Measurements from ENCODE around the gene ZBTB40. TPM values are rescaled to one million over a fixed set of nuclear protein-coding genes. Genes with fewer than 3 reads are reported as not detected.

The ZBTB40 gene
- polyA plus RNA-seq, 2 of the 4 experiments (the other 2 are of a cell fraction) = 6.2 to 7.0 TPM

- TF ChIP-seq ZC3H11A (IDR thresholded peaks at IDR 0.05) (no peak), CTCF (IDR thresholded peaks at IDR 0.05) (no peak), ZNF302 (CRISPR knock-in tag; IDR thresholded peaks at IDR 0.05) (no peak), HEYL (CRISPR knock-in tag; IDR thresholded peaks at IDR 0.05) (no peak), CHD4 (IDR thresholded peaks at IDR 0.05; ENCODE audit: borderline replicate concordance) (no peak), KDM1A (IDR thresholded peaks at IDR 0.05; ENCODE audit: low read depth) (no peak), HDAC2 (IDR thresholded peaks at IDR 0.05) (no peak), CHD2 (IDR thresholded peaks at IDR 0.05; ENCODE audit: low read length, partially characterized antibody) (no peak), HOXB5 (CRISPR knock-in tag; IDR thresholded peaks at IDR 0.05) (no peak), HOXB13 (CRISPR knock-in tag; IDR thresholded peaks at IDR 0.05; ENCODE audit: low read depth) (no peak)
- TF ChIP-seq, protein P1, sequence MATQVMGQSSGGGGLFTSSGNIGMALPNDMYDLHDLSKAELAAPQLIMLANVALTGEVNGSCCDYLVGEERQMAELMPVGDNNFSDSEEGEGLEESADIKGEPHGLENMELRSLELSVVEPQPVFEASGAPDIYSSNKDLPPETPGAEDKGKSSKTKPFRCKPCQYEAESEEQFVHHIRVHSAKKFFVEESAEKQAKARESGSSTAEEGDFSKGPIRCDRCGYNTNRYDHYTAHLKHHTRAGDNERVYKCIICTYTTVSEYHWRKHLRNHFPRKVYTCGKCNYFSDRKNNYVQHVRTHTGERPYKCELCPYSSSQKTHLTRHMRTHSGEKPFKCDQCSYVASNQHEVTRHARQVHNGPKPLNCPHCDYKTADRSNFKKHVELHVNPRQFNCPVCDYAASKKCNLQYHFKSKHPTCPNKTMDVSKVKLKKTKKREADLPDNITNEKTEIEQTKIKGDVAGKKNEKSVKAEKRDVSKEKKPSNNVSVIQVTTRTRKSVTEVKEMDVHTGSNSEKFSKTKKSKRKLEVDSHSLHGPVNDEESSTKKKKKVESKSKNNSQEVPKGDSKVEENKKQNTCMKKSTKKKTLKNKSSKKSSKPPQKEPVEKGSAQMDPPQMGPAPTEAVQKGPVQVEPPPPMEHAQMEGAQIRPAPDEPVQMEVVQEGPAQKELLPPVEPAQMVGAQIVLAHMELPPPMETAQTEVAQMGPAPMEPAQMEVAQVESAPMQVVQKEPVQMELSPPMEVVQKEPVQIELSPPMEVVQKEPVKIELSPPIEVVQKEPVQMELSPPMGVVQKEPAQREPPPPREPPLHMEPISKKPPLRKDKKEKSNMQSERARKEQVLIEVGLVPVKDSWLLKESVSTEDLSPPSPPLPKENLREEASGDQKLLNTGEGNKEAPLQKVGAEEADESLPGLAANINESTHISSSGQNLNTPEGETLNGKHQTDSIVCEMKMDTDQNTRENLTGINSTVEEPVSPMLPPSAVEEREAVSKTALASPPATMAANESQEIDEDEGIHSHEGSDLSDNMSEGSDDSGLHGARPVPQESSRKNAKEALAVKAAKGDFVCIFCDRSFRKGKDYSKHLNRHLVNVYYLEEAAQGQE (IDR thresholded peaks at IDR 0.05) = no peak
- TF ChIP-seq, protein P2, sequence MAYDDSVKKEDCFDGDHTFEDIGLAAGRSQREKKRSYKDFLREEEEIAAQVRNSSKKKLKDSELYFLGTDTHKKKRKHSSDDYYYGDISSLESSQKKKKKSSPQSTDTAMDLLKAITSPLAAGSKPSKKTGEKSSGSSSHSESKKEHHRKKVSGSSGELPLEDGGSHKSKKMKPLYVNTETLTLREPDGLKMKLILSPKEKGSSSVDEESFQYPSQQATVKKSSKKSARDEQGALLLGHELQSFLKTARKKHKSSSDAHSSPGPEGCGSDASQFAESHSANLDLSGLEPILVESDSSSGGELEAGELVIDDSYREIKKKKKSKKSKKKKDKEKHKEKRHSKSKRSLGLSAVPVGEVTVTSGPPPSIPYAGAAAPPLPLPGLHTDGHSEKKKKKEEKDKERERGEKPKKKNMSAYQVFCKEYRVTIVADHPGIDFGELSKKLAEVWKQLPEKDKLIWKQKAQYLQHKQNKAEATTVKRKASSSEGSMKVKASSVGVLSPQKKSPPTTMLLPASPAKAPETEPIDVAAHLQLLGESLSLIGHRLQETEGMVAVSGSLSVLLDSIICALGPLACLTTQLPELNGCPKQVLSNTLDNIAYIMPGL (CRISPR knock-in tag; IDR thresholded peaks at IDR 0.05; ENCODE audit: borderline replicate concordance) = no peak
- ChIA-PET POLR2A (no interaction called here), CTCF (interaction anchor here (1.0 kb wide), 1 partner anchor 39 kb away, joined by 3 read pairs; no protein-coding TSS in a partner anchor)
- WGBS (ENCODE audit: missing lambda C conversion rate) = 74% methylated on average over 26 of the region's 34 CpGs
- no peaks in the 10 kb centered on the region for H3K4me1 ChIP-seq
- FAIRE-seq (no peak), DNase-seq (ENCODE audit: low read depth in 1 of 2, low spot score in 1 of 2) (no peak), ATAC-seq (no peak)
- H3K9me3 ChIP-seq = no peaks in the 10 kb centered on the region
- no peak overlapping the region for H3K27ac ChIP-seq
- H3K4me2 ChIP-seq = no peak overlapping the region
- no peak overlapping the region for H3K4me3 ChIP-seq
Observed at GRCh38 chr1:22570140-22570909, 118.7 kb downstream of the ZBTB40 start.

DNA sequence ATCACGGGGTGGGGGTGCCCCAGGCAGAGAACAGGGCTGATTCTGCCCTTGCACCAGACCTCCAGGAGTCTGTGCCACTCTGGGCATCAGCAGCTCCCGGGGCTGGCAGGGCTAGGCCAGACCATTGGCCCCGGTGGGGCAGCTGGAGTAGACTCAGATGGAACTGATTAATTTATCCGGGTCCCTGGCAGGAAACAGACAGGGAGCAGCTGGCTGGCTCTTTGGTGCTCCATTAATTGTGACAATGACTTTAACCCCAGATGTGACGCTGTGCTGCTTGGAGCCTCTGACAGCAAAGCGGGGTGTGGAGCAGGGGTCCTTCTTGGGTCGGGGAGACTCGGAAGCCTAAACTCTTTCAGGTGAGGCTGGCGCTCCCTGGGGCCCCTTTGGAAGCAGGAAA lies 121.2 kb downstream of the ZBTB40 start:
- FAIRE-seq (no peak), ATAC-seq (no peak), DNase-seq (ENCODE audit: low read depth in 1 of 2, low spot score in 1 of 2) (no peak)
- H3K4me3 ChIP-seq = no peak overlapping the region
- no peaks in the 10 kb centered on the region for H3K4me1 ChIP-seq
- H3K4me2 ChIP-seq = no peak overlapping the region
- TF ChIP-seq POLR2AphosphoS2 (conservative IDR thresholded peaks at IDR 0.05; ENCODE audit: low read length) (no peak), PHF8 (IDR thresholded peaks at IDR 0.05; ENCODE audit: borderline replicate concordance, low read depth) (no peak), JUN (IDR thresholded peaks at IDR 0.05) (no peak), CEBPB (IDR thresholded peaks at IDR 0.05) (no peak), RFX5 (IDR thresholded peaks at IDR 0.05) (no peak)
- TF ChIP-seq, protein P3, sequence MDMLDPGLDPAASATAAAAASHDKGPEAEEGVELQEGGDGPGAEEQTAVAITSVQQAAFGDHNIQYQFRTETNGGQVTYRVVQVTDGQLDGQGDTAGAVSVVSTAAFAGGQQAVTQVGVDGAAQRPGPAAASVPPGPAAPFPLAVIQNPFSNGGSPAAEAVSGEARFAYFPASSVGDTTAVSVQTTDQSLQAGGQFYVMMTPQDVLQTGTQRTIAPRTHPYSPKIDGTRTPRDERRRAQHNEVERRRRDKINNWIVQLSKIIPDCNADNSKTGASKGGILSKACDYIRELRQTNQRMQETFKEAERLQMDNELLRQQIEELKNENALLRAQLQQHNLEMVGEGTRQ (IDR thresholded peaks at IDR 0.05) = no peak
- CTCF ChIA-PET = interaction anchor here (2.2 kb wide), 1 partner anchor 70 kb away, joined by 5 read pairs; the partner anchor contains the start of gene C1QC
- H3K9me3 ChIP-seq = no peaks in the 10 kb centered on the region
- POLR2A ChIA-PET = no interaction called here
- 33% methylated on average over 6 of the region's 9 CpGs for WGBS (ENCODE audit: missing lambda C conversion rate)
- no peak overlapping the region for H3K27ac ChIP-seq
